WTC11 (cell line): Measurements from ENCODE around the gene GRK7. TPM values are rescaled to one million over a fixed set of nuclear protein-coding genes. Genes with fewer than 3 reads are reported as not detected.
"Not testable (repeated sequence)": the region's sequence is repeated elsewhere in the genome, so short reads cannot be mapped to it uniquely, and the experiment has no call there.

Experiments used
- ATAC-seq: fragments of 200-7000 bp; cut with Tn5 transposase; 2 replicates; pipeline ENCODE4 v1.10.0; 2021; ENCODE audit warnings: mild to moderate bottlenecking, moderate library complexity
- CTCF ChIA-PET: fragments of 300-600 bp; sonication (Branson Sonifier 250); formaldehyde crosslinking; loops from one replicate; lab custom pipeline; 2021; ENCODE audit warnings: antibody characterized with exemption; lab: Charles Lee
- POLR2A ChIA-PET: fragments of 350-600 bp; sonication (Branson Sonifier 250); formaldehyde crosslinking; loops from one replicate; lab custom pipeline; 2021; ENCODE audit warnings: antibody characterized with exemption; lab: Charles Lee
- DNase-seq: peaks from one replicate; pipeline ENCODE4 v3.0.0; 2021; ENCODE audit warnings: low spot score
- H3K27ac Mint-ChIP-seq: 2 replicates; pipeline ENCODE4 v1.8.0; 2021; ENCODE audit warnings: mixed read lengths
- H3K27me3 Mint-ChIP-seq: 2 replicates; pipeline ENCODE4 v1.8.0; 2021; ENCODE audit warnings: low read depth, mild to moderate bottlenecking, moderate library complexity, mixed read lengths
- H3K36me3 Mint-ChIP-seq: 2 replicates; pipeline ENCODE4 v1.8.0; 2021; ENCODE audit warnings: mixed read lengths
- H3K4me1 Mint-ChIP-seq: 2 replicates; pipeline ENCODE4 v1.8.0; 2022; ENCODE audit warnings: mixed read lengths
- H3K4me3 Mint-ChIP-seq: 2 replicates; pipeline ENCODE4 v1.8.0; 2021; ENCODE audit warnings: mild to moderate bottlenecking, moderate library complexity, mixed read lengths
- H3K9me3 Mint-ChIP-seq: 2 replicates; pipeline ENCODE4 v1.8.0; 2021; ENCODE audit warnings: mixed read lengths
- E2F5 ChIP-seq: sonication (generic); formaldehyde crosslinking; IDR thresholded peaks from 2 replicates; pipeline ENCODE4 v1.8.1; 2022; ENCODE audit warnings: mild to moderate bottlenecking, moderate library complexity, missing genetic modification reagents
- FOXK1 ChIP-seq: sonication (generic); formaldehyde crosslinking; IDR thresholded peaks from 2 replicates; pipeline ENCODE4 v1.8.0; 2022; ENCODE audit warnings: mild to moderate bottlenecking, moderate library complexity, missing genetic modification reagents
- GTF2I ChIP-seq: fragments of 250-450 bp; sonication (Bioruptor Pico); conservative IDR thresholded peaks from 2 replicates; pipeline ENCODE4 v1.4.0; 2021; ENCODE audit warnings: mild to moderate bottlenecking
- JAZF1 ChIP-seq: fragments of 250-450 bp; sonication (Bioruptor Pico); IDR thresholded peaks from 2 replicates; pipeline ENCODE4 v1.9.0; 2021; ENCODE audit warnings: moderate library complexity, mild to moderate bottlenecking, inconsistent platforms
- NR2C2 ChIP-seq: sonication (generic); formaldehyde crosslinking; IDR thresholded peaks from 2 replicates; pipeline ENCODE4 v1.8.0; 2022; ENCODE audit warnings: mild to moderate bottlenecking, missing genetic modification reagents
- PREB ChIP-seq: sonication (generic); formaldehyde crosslinking; IDR thresholded peaks from 2 replicates; pipeline ENCODE4 v1.8.1; 2022; ENCODE audit warnings: mild to moderate bottlenecking, missing genetic modification reagents, moderate library complexity, borderline replicate concordance
- RELA ChIP-seq: sonication (generic); formaldehyde crosslinking; IDR thresholded peaks from 2 replicates; pipeline ENCODE4 v1.8.1; 2022; ENCODE audit warnings: missing genetic modification reagents, mild to moderate bottlenecking, borderline replicate concordance
- ZBTB43 ChIP-seq: sonication (generic); formaldehyde crosslinking; IDR thresholded peaks from 2 replicates; pipeline ENCODE4 v1.8.1; 2023; ENCODE audit warnings: mild to moderate bottlenecking, missing genetic modification reagents
- ZNF396 ChIP-seq: fragments of 250-450 bp; sonication (Bioruptor Pico); IDR thresholded peaks from 2 replicates; pipeline ENCODE4 v1.8.0; 2021; ENCODE audit warnings: mild to moderate bottlenecking, moderate library complexity, borderline replicate concordance
- ZNF416 ChIP-seq: fragments of 250-450 bp; sonication (Bioruptor Pico); IDR thresholded peaks from 2 replicates; pipeline ENCODE4 v1.9.0; 2021; ENCODE audit warnings: mild to moderate bottlenecking, inconsistent platforms
- total RNA-seq: library from RNA; stranded (reverse); gene quantifications from 3 replicates; pipeline ENCODE4 v1.2.3, GENCODE V29; 2021
- TF ChIP-seq, protein P1 (sequence below): fragments of 250-450 bp; sonication (Bioruptor Pico); IDR thresholded peaks from 2 replicates; pipeline ENCODE4 v1.9.0; 2021; ENCODE audit warnings: mild to moderate bottlenecking
- TF ChIP-seq, protein P2 (sequence below): sonication (generic); formaldehyde crosslinking; IDR thresholded peaks from 2 replicates; pipeline ENCODE4 v1.8.1; 2022; ENCODE audit warnings: low read depth, mild to moderate bottlenecking, moderate library complexity, missing genetic modification reagents, borderline replicate concordance
- TF ChIP-seq, protein P3 (sequence below): sonication (generic); formaldehyde crosslinking; IDR thresholded peaks from 2 replicates; pipeline ENCODE4 v1.8.1; 2022; ENCODE audit warnings: missing genetic modification reagents, borderline replicate concordance

Gene GRK7
- total RNA-seq, 1 experiment from 2014 or later, result not detected

- TF ChIP-seq ZBTB43 (CRISPR knock-in tag) (no peak), GTF2I (CRISPR knock-in tag) (no peak), ZNF396 (CRISPR knock-in tag) (no peak), ZNF416 (CRISPR knock-in tag) (no peak), RELA (CRISPR knock-in tag) (no peak), E2F5 (CRISPR knock-in tag) (no peak), NR2C2 (CRISPR knock-in tag) (no peak)
- TF ChIP-seq, protein P1, sequence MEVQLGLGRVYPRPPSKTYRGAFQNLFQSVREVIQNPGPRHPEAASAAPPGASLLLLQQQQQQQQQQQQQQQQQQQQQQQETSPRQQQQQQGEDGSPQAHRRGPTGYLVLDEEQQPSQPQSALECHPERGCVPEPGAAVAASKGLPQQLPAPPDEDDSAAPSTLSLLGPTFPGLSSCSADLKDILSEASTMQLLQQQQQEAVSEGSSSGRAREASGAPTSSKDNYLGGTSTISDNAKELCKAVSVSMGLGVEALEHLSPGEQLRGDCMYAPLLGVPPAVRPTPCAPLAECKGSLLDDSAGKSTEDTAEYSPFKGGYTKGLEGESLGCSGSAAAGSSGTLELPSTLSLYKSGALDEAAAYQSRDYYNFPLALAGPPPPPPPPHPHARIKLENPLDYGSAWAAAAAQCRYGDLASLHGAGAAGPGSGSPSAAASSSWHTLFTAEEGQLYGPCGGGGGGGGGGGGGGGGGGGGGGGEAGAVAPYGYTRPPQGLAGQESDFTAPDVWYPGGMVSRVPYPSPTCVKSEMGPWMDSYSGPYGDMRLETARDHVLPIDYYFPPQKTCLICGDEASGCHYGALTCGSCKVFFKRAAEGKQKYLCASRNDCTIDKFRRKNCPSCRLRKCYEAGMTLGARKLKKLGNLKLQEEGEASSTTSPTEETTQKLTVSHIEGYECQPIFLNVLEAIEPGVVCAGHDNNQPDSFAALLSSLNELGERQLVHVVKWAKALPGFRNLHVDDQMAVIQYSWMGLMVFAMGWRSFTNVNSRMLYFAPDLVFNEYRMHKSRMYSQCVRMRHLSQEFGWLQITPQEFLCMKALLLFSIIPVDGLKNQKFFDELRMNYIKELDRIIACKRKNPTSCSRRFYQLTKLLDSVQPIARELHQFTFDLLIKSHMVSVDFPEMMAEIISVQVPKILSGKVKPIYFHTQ, result no peak
- TF ChIP-seq, protein P2, sequence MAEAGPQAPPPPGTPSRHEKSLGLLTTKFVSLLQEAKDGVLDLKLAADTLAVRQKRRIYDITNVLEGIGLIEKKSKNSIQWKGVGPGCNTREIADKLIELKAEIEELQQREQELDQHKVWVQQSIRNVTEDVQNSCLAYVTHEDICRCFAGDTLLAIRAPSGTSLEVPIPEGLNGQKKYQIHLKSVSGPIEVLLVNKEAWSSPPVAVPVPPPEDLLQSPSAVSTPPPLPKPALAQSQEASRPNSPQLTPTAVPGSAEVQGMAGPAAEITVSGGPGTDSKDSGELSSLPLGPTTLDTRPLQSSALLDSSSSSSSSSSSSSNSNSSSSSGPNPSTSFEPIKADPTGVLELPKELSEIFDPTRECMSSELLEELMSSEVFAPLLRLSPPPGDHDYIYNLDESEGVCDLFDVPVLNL (CRISPR knock-in tag), result no peak
Measured at GRCh38 chr3:141753399-141753798, 9.8 kb upstream of the GRK7 start (continued).

GRCh38 chr3:141754032-141754431, 9.2 kb upstream of the GRK7 start:
- no peak for DNase-seq
- Mint-ChIP-seq H3K36me3 (no peaks in the 10 kb centered on the region), H3K27me3 (no peaks in the 10 kb centered on the region), H3K27ac (no peak overlapping the region), H3K4me3 (no peak overlapping the region), H3K9me3 (no peaks in the 10 kb centered on the region), H3K4me1 (peaks cover 4% of the 10 kb centered on the region; the same call in 1 of the 2 replicates)
- ATAC-seq, result no peak
- ChIA-PET CTCF (no interaction called here), POLR2A (no interaction called here)
- TF ChIP-seq, protein P3, sequence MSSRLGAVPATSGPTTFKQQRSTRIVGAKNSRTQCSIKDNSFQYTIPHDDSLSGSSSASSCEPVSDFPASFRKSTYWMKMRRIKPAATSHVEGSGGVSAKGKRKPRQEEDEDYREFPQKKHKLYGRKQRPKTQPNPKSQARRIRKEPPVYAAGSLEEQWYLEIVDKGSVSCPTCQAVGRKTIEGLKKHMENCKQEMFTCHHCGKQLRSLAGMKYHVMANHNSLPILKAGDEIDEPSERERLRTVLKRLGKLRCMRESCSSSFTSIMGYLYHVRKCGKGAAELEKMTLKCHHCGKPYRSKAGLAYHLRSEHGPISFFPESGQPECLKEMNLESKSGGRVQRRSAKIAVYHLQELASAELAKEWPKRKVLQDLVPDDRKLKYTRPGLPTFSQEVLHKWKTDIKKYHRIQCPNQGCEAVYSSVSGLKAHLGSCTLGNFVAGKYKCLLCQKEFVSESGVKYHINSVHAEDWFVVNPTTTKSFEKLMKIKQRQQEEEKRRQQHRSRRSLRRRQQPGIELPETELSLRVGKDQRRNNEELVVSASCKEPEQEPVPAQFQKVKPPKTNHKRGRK (CRISPR knock-in tag), result no peak
- TF ChIP-seq, protein P2 (CRISPR knock-in tag), result no peak
- TF ChIP-seq PREB (CRISPR knock-in tag), result no peak
- no peak for TF ChIP-seq JAZF1 (CRISPR knock-in tag)

DNA sequence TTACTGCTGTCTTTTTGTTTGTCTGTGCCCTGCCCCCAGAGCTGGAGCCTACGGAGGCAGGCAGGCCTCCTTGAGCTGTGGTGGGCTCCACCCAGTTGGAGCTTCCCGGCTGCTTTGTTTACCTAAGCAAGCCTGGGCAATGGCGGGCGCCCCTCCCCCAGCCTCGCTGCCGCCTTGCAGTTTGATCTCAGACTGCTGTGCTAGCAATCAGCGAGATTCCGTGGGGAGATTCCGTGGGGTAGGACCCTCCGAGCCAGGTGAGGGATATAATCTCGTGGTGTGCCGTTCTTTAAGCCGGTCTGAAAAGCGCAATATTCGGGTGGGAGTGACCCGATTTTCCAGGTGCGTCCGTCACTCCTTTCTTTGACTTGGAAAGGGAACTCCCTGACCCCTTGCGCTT, 656 bp upstream of the GRK7 start:
- POLR2A ChIA-PET, H3K27me3 Mint-ChIP-seq, H3K9me3 Mint-ChIP-seq, H3K4me1 Mint-ChIP-seq, ATAC-seq, H3K27ac Mint-ChIP-seq, H3K36me3 Mint-ChIP-seq: not testable (repeated sequence)
- H3K4me3 Mint-ChIP-seq, result peak overlapping the region; percentile 50
- peak; percentile 50; the same call in 1 of the 2 replicates for TF ChIP-seq FOXK1
- peak; percentile 25 for DNase-seq
- CTCF ChIA-PET, result interaction anchor here (1.0 kb wide), 1 partner anchor 31 kb away, joined by 3 read pairs; no protein-coding TSS in a partner anchor
